ENCODE data around the gene NUSAP1. TPM values are rescaled to one million over a fixed set of nuclear protein-coding genes. Genes with fewer than 3 reads are reported as not detected.

Gene NUSAP1
- total RNA-seq, 1 donor, result 10.9 TPM

- no peaks in the 10 kb centered on the region for H3K27me3 ChIP-seq (ENCODE audit: insufficient read depth, low read length)
- no peaks in the 10 kb centered on the region for H4K20me1 ChIP-seq (ENCODE audit: insufficient read depth, low read length)
- peak; percentile 23 for DNase-seq (ENCODE audit: insufficient read length, low spot score, missing footprints)
- H3K36me3 ChIP-seq (ENCODE audit: insufficient read depth, low read length), result peaks cover 30% of the 10 kb centered on the region
- H3K4me2 ChIP-seq (ENCODE audit: insufficient read depth, low read length), result peak overlapping the region; percentile 95
- H3K4me1 ChIP-seq (ENCODE audit: insufficient read depth, low read length), result peaks cover 32% of the 10 kb centered on the region
- peak overlapping the region; percentile 92 for H3K4me3 ChIP-seq (ENCODE audit: insufficient read depth, low read length)
- no peak for TF ChIP-seq CTCF (IDR thresholded peaks at IDR 0.05; ENCODE audit: extremely low read depth, low read depth, low read length)
- peaks cover 36% of the 10 kb centered on the region for H3K79me2 ChIP-seq (ENCODE audit: insufficient read depth, low read length)
- H3K9me3 ChIP-seq (ENCODE audit: low read depth, low read length), result no peaks in the 10 kb centered on the region
- H2AFZ ChIP-seq (ENCODE audit: low read length), result peak overlapping the region; percentile 83
- peak overlapping the region; percentile 77 for H3K27ac ChIP-seq (ENCODE audit: low read depth, low read length)
These were observed 48.1 kb upstream of the NUSAP1 start for GRCh38 chr15:41284427-41285177.

GRCh38 chr15:41285285-41285684, 47.4 kb upstream of the NUSAP1 start:
- no peak for TF ChIP-seq CTCF (IDR thresholded peaks at IDR 0.05; ENCODE audit: extremely low read depth, low read depth, low read length)
- no peaks in the 10 kb centered on the region for H3K27me3 ChIP-seq (ENCODE audit: insufficient read depth, low read length)
- no peaks in the 10 kb centered on the region for H3K9me3 ChIP-seq (ENCODE audit: low read depth, low read length)
- peaks cover 30% of the 10 kb centered on the region for H3K36me3 ChIP-seq (ENCODE audit: insufficient read depth, low read length)
- no peak overlapping the region for H2AFZ ChIP-seq (ENCODE audit: low read length)
- peaks cover 32% of the 10 kb centered on the region for H3K4me1 ChIP-seq (ENCODE audit: insufficient read depth, low read length)
- no peak for DNase-seq (ENCODE audit: insufficient read length, low spot score, missing footprints)
- peak overlapping the region; percentile 77 for H3K27ac ChIP-seq (ENCODE audit: low read depth, low read length)
- peaks cover 36% of the 10 kb centered on the region for H3K79me2 ChIP-seq (ENCODE audit: insufficient read depth, low read length)
- H4K20me1 ChIP-seq (ENCODE audit: insufficient read depth, low read length), result no peaks in the 10 kb centered on the region
- H3K4me2 ChIP-seq (ENCODE audit: insufficient read depth, low read length), result peak overlapping the region; percentile 95
- H3K4me3 ChIP-seq (ENCODE audit: insufficient read depth, low read length), result peak overlapping the region; percentile 92

GRCh38 chr15:41286665-41287333, 45.9 kb upstream of the NUSAP1 start:
- no peaks in the 10 kb centered on the region for H3K27me3 ChIP-seq (ENCODE audit: insufficient read depth, low read length)
- no peaks in the 10 kb centered on the region for H3K9me3 ChIP-seq (ENCODE audit: low read depth, low read length)
- H2AFZ ChIP-seq (ENCODE audit: low read length), result no peak overlapping the region
- H4K20me1 ChIP-seq (ENCODE audit: insufficient read depth, low read length), result no peaks in the 10 kb centered on the region
- no peak for TF ChIP-seq CTCF (IDR thresholded peaks at IDR 0.05; ENCODE audit: extremely low read depth, low read depth, low read length)
- peaks cover 36% of the 10 kb centered on the region for H3K79me2 ChIP-seq (ENCODE audit: insufficient read depth, low read length)
- peaks cover 30% of the 10 kb centered on the region for H3K36me3 ChIP-seq (ENCODE audit: insufficient read depth, low read length)
- H3K4me1 ChIP-seq (ENCODE audit: insufficient read depth, low read length), result peaks cover 22% of the 10 kb centered on the region
- no peak overlapping the region for H3K4me3 ChIP-seq (ENCODE audit: insufficient read depth, low read length)
- H3K27ac ChIP-seq (ENCODE audit: low read depth, low read length), result no peak overlapping the region
- no peak overlapping the region for H3K4me2 ChIP-seq (ENCODE audit: insufficient read depth, low read length)
- DNase-seq (ENCODE audit: insufficient read length, low spot score, missing footprints), result peak; percentile 46

GRCh38 chr15:41288464-41288863, 44.2 kb upstream of the NUSAP1 start:
- no peak overlapping the region for H3K4me3 ChIP-seq (ENCODE audit: insufficient read depth, low read length)
- H3K27me3 ChIP-seq (ENCODE audit: insufficient read depth, low read length), result no peaks in the 10 kb centered on the region
- peaks cover 3% of the 10 kb centered on the region for H4K20me1 ChIP-seq (ENCODE audit: insufficient read depth, low read length)
- no peak overlapping the region for H3K27ac ChIP-seq (ENCODE audit: low read depth, low read length)
- H3K9me3 ChIP-seq (ENCODE audit: low read depth, low read length), result no peaks in the 10 kb centered on the region
- no peak overlapping the region for H3K4me2 ChIP-seq (ENCODE audit: insufficient read depth, low read length)
- H3K79me2 ChIP-seq (ENCODE audit: insufficient read depth, low read length), result peaks cover 36% of the 10 kb centered on the region
- no peak for DNase-seq (ENCODE audit: insufficient read length, low spot score, missing footprints)
- H3K4me1 ChIP-seq (ENCODE audit: insufficient read depth, low read length), result peaks cover 17% of the 10 kb centered on the region
- no peak overlapping the region for H2AFZ ChIP-seq (ENCODE audit: low read length)
- TF ChIP-seq CTCF (IDR thresholded peaks at IDR 0.05; ENCODE audit: extremely low read depth, low read depth, low read length), result no peak
- peaks cover 33% of the 10 kb centered on the region for H3K36me3 ChIP-seq (ENCODE audit: insufficient read depth, low read length)

Measured in osteoblast (primary cell).